Measurements from ENCODE around the gene OPN1MW.
"Not testable (repeated sequence)": the region's sequence is repeated elsewhere in the genome, so short reads cannot be mapped to it uniquely, and the experiment has no call there.

Gene OPN1MW

DNA sequence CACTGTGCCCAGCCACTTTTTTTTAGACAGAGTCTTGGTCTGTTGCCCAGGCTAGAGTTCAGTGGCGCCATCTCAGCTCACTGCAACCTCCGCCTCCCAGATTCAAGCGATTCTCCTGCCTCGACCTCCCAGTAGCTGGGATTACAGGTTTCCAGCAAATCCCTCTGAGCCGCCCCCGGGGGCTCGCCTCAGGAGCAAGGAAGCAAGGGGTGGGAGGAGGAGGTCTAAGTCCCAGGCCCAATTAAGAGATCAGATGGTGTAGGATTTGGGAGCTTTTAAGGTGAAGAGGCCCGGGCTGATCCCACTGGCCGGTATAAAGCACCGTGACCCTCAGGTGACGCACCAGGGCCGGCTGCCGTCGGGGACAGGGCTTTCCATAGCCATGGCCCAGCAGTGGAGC, at the start of gene OPN1MW:
Gene OPN1MW, plus strand, starts transcription at position 301 of the 400 bp plus-strand sequence. Its CDS starts 82 bp downstream, at position 383.
- DNase-seq, result not testable (repeated sequence)

DNA sequence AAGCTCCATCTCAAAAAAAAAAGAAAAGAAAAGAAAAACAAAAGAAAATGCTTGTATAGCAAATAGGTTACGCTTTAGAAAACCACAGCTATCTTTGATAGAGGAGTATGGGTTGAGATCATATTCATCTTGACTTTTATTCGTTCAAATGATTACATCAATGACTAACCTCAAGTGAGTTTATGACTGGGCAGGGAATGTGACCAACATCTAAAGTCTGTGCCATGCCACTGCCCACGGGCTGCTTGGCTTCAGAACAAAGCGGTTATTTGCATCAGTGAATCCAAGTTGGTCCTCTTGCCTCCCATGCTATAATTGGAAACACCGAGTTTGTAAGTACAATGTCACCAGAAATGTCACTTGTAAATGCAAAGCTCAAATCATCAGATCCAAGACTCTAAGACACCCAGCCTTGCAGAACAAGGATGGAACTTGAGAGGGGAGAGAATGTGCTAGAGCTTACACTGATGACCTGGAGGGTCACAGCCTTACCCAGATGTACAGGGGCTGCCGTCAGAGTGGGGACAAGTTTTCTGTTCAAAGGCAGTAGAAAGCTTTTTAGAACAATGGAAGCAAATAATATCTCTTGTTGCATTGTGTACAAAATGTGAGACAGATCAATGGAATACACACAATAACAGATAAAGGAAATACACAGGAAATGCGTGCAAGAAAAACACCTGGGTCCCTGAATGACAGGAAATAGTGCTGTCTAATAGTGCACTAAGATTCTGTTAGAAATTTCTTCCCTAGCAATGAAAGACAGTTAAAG, 46.8 kb upstream of the OPN1MW start:
- DNase-seq, result no peak

DNA sequence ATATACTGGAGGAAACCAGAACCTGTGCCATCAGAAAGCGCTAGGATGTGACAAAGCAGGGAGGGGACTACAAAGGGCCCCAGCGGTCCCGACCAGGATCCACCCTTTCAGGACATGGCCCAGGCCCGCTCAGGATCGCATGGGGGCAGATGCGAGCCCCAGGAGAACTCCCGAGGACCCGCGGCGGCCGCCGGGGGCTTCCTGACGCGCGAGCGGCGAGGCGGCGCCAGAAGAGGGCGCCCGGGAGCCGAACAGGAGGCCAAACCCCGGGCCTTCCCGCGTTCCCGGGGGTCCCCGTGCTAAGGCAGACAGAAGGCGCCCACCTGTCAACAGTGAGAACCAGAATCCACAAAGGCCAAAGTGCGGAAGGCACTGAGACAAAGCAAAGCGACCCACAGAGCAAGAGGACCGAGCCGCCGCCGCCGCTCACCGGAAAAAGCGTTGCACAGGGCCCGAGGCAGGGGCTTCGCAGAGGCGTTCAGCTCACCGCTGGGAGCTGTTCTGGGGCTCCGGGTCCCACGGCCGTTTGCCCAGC, 45.7 kb upstream of the OPN1MW start:
- peak; percentile 74 for DNase-seq

DNA sequence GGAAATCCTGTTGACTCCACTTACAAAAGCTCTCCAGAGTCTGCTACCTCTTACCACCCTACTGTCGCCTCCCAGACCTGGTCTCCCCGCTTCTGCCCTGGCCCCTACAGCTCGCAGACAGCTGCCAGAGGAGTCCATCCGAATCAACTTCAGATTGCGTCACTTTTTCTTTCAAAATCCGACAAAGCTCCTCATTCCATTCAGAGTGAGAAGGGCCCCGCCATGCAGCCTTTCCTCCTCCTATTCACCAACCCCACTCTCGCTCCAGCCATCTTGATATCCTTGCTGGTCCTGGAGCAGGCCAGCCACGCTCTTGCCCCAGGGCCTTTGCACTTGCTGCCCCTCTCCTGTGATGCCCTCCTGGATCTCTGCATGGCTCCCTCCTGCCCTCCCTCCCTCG, 43.5 kb upstream of the OPN1MW start:
- no peak for DNase-seq

DNA sequence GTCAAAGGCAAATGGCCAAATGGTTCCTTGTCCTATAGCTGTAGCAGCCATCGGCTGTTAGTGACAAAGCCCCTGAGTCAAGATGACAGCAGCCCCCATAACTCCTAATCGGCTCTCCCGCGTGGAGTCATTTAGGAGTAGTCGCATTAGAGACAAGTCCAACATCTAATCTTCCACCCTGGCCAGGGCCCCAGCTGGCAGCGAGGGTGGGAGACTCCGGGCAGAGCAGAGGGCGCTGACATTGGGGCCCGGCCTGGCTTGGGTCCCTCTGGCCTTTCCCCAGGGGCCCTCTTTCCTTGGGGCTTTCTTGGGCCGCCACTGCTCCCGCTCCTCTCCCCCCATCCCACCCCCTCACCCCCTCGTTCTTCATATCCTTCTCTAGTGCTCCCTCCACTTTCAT, 42.2 kb upstream of the OPN1MW start:
- DNase-seq, result no peak

DNA sequence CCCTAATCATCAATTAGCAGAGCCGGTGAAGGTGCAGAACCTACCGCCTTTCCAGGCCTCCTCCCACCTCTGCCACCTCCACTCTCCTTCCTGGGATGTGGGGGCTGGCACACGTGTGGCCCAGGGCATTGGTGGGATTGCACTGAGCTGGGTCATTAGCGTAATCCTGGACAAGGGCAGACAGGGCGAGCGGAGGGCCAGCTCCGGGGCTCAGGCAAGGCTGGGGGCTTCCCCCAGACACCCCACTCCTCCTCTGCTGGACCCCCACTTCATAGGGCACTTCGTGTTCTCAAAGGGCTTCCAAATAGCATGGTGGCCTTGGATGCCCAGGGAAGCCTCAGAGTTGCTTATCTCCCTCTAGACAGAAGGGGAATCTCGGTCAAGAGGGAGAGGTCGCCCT, 41.7 kb upstream of the OPN1MW start:
- DNase-seq, result no peak

DNA sequence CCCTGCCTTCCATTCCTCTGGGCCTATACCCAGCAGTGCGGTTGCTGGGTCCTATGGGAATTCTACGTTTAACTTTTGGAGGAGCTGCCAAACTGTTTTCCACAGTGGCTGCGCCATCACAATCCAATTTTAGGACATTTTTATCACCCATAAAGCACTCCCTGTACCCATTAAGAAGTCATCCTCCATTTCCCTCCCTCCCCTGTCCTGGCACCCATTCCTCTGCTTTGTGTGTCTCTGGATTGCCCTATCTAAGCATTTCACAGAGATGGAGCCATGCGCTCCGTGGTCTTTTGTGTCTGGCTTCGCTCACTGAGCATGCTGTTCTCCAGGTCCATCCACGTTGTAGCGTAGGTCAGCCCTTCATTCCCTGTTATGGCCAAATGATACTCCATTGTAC, 40.0 kb upstream of the OPN1MW start:
- no peak for DNase-seq

DNA sequence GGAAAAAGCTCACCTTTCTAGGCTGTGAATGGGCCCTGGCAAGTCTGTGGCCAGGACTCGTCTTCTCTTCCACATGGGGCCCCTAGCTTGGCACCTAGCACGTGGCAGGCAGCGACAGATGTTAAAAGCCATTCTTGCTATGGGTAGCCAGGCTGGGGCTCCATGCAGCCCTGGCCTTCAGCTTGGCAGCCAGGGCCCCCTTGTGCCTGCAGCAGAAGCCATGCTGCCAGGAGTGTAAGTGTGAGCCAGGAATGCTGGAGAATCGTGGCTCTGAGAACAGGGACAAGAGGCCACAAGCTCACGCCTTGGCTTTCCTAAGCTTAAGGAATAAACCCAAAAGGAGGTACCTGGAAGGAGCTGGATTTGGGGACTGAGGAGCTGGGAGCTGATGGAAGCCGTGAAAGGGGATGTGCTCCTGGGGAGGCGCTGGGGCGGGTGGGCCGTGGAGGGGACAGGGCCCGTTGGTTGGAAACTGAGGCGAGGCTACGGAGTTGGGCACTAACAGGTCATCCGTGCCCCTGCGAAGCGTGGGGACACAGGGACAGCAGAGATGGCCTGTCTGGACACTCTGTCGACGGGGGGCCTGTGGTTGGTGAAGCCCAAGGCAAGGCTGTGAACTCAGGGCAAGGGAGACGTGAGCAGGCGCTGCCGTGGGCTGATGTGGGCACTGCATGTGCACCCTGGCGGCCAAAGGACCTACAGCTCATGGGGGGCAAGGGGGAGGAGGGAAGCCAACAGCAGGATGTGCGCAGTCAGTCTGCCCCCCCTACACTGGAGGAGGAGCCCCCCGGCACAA, 39.2 kb upstream of the OPN1MW start:
- DNase-seq, result no peak

DNA sequence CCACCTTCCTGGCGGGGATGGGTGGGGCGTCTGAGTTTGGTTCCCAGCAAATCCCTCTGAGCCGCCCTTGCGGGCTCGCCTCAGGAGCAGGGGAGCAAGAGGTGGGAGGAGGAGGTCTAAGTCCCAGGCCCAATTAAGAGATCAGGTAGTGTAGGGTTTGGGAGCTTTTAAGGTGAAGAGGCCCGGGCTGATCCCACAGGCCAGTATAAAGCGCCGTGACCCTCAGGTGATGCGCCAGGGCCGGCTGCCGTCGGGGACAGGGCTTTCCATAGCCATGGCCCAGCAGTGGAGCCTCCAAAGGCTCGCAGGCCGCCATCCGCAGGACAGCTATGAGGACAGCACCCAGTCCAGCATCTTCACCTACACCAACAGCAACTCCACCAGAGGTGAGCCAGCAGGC, 38.4 kb upstream of the OPN1MW start, which contains the start of gene OPN1LW:
Gene OPN1LW, plus strand, starts transcription at position 234 of the 400 bp plus-strand sequence. Its CDS starts 41 bp downstream, at position 275.
- DNase-seq, result not testable (repeated sequence)

DNA sequence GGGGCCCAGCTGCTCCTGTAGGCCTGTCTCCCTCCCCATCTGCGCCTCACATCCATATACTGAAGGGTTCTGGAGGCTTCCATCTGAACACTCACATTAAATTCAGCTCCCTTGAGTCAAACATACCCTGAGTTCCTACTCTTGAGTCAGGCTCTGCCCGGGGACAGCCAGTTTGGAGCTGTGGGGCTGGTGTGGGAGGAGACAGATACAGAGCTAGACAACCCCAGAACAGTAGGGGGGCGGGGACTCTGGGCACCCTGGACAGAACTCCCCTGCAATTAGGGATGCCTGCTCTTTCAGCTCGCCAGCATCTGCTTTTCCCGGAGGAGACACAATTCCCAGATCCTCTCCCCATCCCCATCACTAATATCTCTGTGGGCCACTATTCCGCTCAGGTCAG, 31.4 kb upstream of the OPN1MW start:
- DNase-seq, result not testable (repeated sequence)

DNA sequence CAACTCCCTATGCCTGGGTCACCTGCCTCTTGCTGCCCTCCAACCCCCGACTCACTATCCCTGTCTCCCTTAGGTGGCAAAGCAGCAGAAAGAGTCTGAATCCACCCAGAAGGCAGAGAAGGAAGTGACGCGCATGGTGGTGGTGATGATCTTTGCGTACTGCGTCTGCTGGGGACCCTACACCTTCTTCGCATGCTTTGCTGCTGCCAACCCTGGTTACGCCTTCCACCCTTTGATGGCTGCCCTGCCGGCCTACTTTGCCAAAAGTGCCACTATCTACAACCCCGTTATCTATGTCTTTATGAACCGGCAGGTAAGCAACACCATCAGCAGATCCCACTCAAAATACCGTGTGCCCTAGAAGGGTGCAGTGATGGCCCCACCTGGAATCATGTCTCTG, 26.2 kb upstream of the OPN1MW start:
- DNase-seq, result not testable (repeated sequence)

DNA sequence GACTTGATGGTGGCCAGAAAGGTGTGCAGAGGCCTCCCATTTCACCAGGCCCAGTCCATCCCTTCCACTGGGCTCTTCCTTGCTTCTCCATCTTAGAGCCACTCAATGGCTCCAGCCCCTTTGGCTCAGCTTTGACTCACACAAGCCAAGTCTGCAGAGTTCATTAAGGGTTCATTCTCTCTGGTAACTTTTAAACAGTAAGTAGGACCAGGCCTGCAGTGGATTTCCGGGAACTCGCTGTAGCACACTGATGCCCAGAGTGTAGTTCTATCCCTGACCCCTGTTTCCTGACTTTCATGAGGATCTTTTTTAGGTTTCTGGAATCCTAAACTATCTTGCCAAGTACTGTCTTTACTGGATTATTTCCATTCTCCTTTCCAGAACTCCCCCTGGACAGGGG, 25.2 kb upstream of the OPN1MW start:
- DNase-seq, result not testable (repeated sequence)

DNA sequence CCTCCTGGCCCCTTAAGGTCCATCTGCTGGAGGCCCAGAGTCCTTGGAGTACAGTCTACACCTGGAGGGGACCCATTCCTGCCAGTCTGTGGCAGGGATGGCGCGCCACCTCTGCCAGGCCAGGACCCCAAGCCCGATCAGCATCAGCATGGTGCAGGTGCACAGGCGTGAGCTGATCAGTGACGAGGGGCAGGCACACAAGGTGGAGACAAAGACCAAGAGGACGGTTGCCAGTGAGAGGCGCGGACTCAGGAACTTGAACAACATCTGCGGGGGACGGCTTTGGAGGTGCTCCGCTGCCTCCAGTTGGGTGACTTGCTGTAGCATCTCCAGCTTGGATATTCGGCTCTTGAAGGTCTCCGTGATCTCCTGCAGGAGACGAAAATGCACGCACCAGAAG, 23.1 kb upstream of the OPN1MW start:
- not testable (repeated sequence) for DNase-seq

DNA sequence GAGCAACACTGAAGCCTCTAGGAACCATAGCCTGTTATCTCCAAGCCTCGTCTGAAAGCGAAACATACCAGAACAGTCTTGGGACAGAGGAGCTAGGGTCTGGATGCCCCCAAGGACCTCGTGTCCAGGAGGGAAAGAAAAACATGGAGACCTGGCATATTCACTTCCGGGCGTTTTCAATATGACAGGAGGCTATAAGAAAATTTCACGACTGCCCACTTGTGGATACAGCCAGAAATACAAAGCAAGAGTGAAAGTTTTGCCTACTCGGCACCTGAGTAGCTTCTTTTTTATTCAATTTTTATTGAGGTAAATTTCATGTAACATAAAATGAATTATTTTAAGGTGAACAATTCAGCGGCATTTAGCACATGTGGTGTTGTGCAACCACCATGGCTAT, 17.5 kb upstream of the OPN1MW start:
- DNase-seq, result not testable (repeated sequence)

DNA sequence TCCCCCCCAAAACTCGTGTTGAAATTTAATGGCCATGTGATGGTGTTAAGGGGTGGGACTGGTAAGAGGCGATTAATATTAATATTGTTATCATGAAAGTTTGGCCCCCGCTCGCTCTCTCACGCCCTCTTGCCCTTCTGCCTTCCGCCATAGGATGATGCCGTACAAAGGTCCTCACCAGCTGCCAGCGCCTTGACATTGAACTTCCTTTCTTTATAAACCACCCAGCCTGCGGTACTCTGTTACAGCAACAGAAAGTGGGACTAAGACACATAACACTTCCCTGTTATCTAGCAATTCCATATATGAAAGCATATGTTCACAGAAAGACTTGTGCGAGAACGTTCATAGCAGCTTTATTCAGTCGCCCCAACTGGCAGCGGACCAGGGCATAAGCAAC, 14.0 kb upstream of the OPN1MW start:
- not testable (repeated sequence) for DNase-seq

DNA sequence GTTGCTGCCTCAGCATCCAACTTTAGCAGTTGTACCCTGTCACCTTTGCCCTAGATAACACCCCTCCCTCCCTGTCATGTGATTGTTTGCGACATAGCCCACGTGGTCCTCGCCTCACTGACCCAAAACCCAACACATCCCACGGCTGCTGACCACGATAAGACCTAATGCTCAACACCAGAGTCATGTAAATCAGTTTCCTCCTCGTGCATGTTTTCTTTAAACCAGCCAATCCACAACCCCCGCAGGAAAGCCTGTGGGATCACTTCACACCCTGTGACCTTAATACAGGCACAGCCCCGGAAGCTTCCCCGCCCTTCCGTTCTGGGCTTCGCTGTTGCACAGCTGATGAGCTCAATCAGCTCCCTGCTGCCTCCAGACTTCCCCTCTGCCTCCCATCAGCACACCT, 9.9 kb upstream of the OPN1MW start:
- not testable (repeated sequence) for DNase-seq

DNA sequence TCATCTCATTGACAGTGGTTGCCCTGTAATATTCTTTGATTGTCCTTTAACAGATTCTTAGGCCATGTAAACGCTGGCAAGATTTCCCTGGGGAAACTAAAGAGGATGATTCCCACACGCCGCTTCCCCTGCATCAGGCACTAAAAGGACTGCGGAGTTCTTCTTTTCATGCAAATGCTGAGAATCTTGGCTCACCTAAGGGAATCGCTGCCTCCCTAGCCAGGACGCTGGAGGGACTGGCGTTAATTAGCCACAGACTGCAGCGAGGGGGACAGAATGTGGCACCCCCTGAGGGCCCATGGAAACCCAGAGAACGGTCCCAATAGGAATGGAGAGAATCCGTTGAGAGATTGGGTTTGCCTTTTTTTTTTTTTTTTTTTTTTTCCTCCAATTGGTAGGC, 8.0 kb upstream of the OPN1MW start:
- not testable (repeated sequence) for DNase-seq

DNA sequence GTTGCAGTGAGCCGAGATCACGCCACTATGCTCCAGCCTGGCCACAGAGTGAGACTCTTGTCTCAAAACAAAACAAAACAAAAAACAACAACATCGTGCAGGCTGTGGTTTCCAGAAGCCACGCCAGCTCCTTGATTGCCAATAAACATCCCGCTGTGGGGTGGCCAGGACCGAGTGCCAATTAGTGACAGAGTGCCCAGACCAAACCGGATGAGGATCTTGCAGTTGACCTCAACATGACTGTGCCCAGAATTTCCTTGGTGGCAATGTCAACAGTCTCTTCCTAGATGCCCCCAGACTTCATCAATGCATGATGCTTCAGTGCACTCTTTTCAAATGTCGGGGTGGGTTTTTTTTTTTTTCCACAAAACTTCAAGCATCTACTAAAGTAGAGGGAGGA, 1.4 kb downstream of the OPN1MW start:
- DNase-seq, result not testable (repeated sequence)

DNA sequence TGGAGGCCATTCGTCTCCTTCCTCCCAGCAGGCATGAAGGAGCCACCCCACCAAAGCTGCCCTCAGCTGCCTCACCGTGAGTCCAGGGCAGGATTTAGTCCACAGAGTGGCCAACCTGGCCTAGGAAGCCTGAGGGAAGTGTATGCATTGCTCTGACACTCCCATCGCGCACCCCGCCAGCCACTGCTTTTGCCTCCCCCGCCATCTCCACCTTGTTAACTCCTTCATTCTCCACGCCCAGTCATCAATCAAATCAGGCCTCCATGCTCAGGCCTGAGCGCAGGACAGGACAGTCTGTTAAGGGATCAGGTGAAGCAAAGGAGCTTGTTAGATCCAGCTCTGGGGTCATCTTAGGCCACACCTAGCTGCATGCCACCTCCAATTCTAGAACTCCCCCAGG, 10.4 kb downstream of the OPN1MW start:
- DNase-seq, result not testable (repeated sequence)

DNA sequence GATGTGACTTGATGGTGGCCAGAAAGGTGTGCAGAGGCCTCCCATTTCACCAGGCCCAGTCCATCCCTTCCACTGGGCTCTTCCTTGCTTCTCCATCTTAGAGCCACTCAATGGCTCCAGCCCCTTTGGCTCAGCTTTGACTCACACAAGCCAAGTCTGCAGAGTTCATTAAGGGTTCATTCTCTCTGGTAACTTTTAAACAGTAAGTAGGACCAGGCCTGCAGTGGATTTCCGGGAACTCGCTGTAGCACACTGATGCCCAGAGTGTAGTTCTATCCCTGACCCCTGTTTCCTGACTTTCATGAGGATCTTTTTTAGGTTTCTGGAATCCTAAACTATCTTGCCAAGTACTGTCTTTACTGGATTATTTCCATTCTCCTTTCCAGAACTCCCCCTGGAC, 11.9 kb downstream of the OPN1MW start:
- DNase-seq, result not testable (repeated sequence)

DNA sequence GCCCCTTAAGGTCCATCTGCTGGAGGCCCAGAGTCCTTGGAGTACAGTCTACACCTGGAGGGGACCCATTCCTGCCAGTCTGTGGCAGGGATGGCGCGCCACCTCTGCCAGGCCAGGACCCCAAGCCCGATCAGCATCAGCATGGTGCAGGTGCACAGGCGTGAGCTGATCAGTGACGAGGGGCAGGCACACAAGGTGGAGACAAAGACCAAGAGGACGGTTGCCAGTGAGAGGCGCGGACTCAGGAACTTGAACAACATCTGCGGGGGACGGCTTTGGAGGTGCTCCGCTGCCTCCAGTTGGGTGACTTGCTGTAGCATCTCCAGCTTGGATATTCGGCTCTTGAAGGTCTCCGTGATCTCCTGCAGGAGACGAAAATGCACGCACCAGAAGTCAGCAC, 14.1 kb downstream of the OPN1MW start:
- DNase-seq, result not testable (repeated sequence)

DNA sequence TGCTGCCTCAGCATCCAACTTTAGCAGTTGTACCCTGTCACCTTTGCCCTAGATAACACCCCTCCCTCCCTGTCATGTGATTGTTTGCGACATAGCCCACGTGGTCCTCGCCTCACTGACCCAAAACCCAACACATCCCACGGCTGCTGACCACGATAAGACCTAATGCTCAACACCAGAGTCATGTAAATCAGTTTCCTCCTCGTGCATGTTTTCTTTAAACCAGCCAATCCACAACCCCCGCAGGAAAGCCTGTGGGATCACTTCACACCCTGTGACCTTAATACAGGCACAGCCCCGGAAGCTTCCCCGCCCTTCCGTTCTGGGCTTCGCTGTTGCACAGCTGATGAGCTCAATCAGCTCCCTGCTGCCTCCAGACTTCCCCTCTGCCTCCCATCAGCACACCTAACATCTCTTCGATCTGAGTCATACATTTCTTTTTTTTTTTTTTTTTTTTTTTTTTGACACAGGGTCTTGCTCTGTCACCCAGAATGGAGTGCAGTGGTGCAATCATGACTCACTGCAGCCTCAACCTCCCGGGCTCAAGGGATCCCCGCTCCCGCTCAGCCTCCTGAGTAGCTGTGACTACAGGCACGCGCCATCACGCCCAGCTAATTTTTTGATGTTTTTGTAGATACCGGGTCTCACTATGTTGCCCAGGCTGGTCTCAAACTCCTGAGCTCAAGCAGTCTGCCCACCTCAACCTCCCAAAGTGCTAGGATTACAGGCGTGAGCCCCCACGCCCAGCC, 27.4 kb downstream of the OPN1MW start:
- DNase-seq, result not testable (repeated sequence)

DNA sequence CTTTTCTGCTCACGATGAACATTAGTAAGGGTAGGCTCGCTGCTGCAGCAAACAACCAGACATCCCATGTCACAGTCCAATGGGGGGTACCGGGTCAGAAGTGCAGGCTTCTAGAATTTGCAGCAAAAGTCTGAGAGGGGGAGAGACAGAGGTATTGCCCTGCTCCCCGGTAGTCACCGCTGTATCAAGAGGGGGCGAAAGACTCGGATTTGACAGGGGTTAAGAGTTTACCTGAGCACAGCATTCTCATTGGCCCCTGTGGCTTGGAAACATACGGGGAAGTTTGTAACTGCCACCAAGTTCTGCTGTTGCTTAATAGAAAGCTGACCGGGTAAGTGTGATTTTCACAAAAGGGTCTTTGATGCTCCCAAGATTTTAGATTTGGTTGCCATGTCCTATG, 28.7 kb downstream of the OPN1MW start:
- not testable (repeated sequence) for DNase-seq
